GM23338 (cell line): ENCODE results near the gene SMAD3. TPM values are rescaled to one million over a fixed set of nuclear protein-coding genes. Genes with fewer than 3 reads are reported as not detected.

ENCODE experiments used
- ATAC-seq: fragments of 200-7000 bp; cut with Tn5 transposase; 3 replicates; pipeline ENCODE4 v1.9.1; 2020
- DNase-seq: peaks from one replicate; pipeline ENCODE4 v3.0.0-alpha.2; 2015; ENCODE audit warnings: low spot score
- H2AFZ ChIP-seq: fragments of 200-600 bp; sonication (generic); 2 replicates; pipeline ENCODE4 v1.8.0; 2016; ENCODE audit warnings: antibody characterized with exemption, mild to moderate bottlenecking, moderate library complexity
- H3F3A ChIP-seq: fragments of 200-600 bp; sonication (generic); replicated peaks from 2 replicates; pipeline ENCODE4 v1.8.0; 2017; ENCODE audit warnings: antibody characterized with exemption, mixed run types, low read depth
- H3K27ac ChIP-seq: fragments of 200-600 bp; sonication (generic); 2 replicates; pipeline ENCODE4 v1.6.1; 2016; ENCODE audit warnings: low read depth
- H3K27me3 ChIP-seq: fragments of 200-600 bp; sonication (generic); 2 replicates; pipeline ENCODE4 v1.8.0; 2016; ENCODE audit warnings: mild to moderate bottlenecking, mixed run types, moderate library complexity; ENCODE audit not compliant: insufficient read depth
- H3K36me3 ChIP-seq: fragments of 200-600 bp; sonication (generic); 2 replicates; pipeline ENCODE4 v1.8.0; 2016; ENCODE audit warnings: mild to moderate bottlenecking; ENCODE audit not compliant: insufficient read depth
- H3K4me1 ChIP-seq: fragments of 200-600 bp; sonication (generic); 2 replicates; pipeline ENCODE4 v1.8.0; 2016; ENCODE audit warnings: mild to moderate bottlenecking, moderate library complexity; ENCODE audit not compliant: insufficient read depth
- H3K4me2 ChIP-seq: fragments of 200-600 bp; sonication (generic); 2 replicates; pipeline ENCODE4 v1.7.1; 2017; ENCODE audit warnings: mixed run types
- H3K4me3 ChIP-seq: fragments of 200-600 bp; sonication (generic); 2 replicates; pipeline ENCODE4 v1.6.1; 2016; ENCODE audit warnings: mixed run types
- H3K79me2 ChIP-seq: fragments of 200-600 bp; sonication (generic); replicated peaks from 2 replicates; pipeline ENCODE4 v1.8.0; 2017; ENCODE audit warnings: mild to moderate bottlenecking; ENCODE audit not compliant: insufficient read depth
- H3K9me2 ChIP-seq: fragments of 200-600 bp; sonication (generic); 2 replicates; pipeline ENCODE4 v1.8.0; 2017; ENCODE audit not compliant: insufficient read depth
- H4K20me1 ChIP-seq: fragments of 200-600 bp; sonication (generic); replicated peaks from 2 replicates; pipeline ENCODE4 v1.8.0; 2017; ENCODE audit warnings: mild to moderate bottlenecking; ENCODE audit not compliant: insufficient read depth
- H3K27ac Mint-ChIP-seq: 2 replicates; pipeline ENCODE4 v1.8.0; 2020; ENCODE audit warnings: inconsistent platforms, mild to moderate bottlenecking, moderate library complexity, mixed read lengths
- H3K27me3 Mint-ChIP-seq: 3 replicates; pipeline ENCODE4 v1.8.0; 2022; ENCODE audit warnings: low read depth, mild to moderate bottlenecking, moderate library complexity, mixed read lengths, inconsistent platforms; ENCODE audit not compliant: insufficient read depth, poor library complexity
- H3K36me3 Mint-ChIP-seq: 3 replicates; pipeline ENCODE4 v1.8.0; 2021; ENCODE audit warnings: low read depth, mild to moderate bottlenecking, inconsistent platforms, moderate library complexity, mixed read lengths
- H3K4me1 Mint-ChIP-seq: 3 replicates; pipeline ENCODE4 v1.8.0; 2020; ENCODE audit warnings: mild to moderate bottlenecking, inconsistent platforms, mixed read lengths
- H3K4me3 Mint-ChIP-seq: 3 replicates; pipeline ENCODE4 v1.8.0; 2021; ENCODE audit warnings: moderate library complexity, mild to moderate bottlenecking, inconsistent platforms, mixed read lengths
- H3K9me3 Mint-ChIP-seq: 3 replicates; pipeline ENCODE4 v1.8.0; 2020; ENCODE audit warnings: moderate library complexity, mild to moderate bottlenecking, inconsistent platforms, mixed read lengths
- CREB1 ChIP-seq: fragments of 250-450 bp; sonication (Bioruptor Pico); IDR thresholded peaks from 2 replicates; pipeline ENCODE4 v1.5.0; 2020; ENCODE audit warnings: low read depth, mild to moderate bottlenecking, moderate library complexity
- EZH2 ChIP-seq: fragments of 200-600 bp; sonication (generic); IDR thresholded peaks from one replicate; pipeline ENCODE4 v1.8.0; 2017; ENCODE audit warnings: antibody characterized with exemption, mild to moderate bottlenecking, low read depth; ENCODE audit not compliant: unreplicated experiment
- EZH2phosphoT487 ChIP-seq: fragments of 200-600 bp; sonication (generic); IDR thresholded peaks from one replicate; pipeline ENCODE4 v1.8.1; 2018; ENCODE audit warnings: antibody characterized with exemption; ENCODE audit not compliant: unreplicated experiment
- JUNB ChIP-seq: IDR thresholded peaks from one replicate; pipeline ENCODE4 v1.6.1; 2016; ENCODE audit warnings: antibody characterized with exemption; ENCODE audit not compliant: unreplicated experiment
- NANOG ChIP-seq: IDR thresholded peaks from 2 replicates; pipeline ENCODE4 v1.6.1; 2016; ENCODE audit warnings: antibody characterized with exemption, borderline replicate concordance
- STAT1 ChIP-seq: IDR thresholded peaks from one replicate; pipeline ENCODE4 v1.6.1; 2016; ENCODE audit warnings: antibody characterized with exemption; ENCODE audit not compliant: unreplicated experiment
- polyA plus RNA-seq: library from polyadenylated mRNA; unstranded; fragments of >200 nt; fragmentation: Nextera tagmentation; extraction: Ambion mirVana; gene quantifications from 2 replicates; pipeline ENCODE4 v1.2.1, GENCODE V29; 2016
- total RNA-seq: library from RNA; depleted of rRNA; stranded (reverse); fragments of >200 nt; shearing (Covaris generic); gene quantifications from 2 replicates; pipeline ENCODE4 v1.2.3, GENCODE V29; 2014
- TF ChIP-seq, protein P1 (sequence below): IDR thresholded peaks from one replicate; pipeline ENCODE4 v1.6.1; 2018; ENCODE audit warnings: antibody characterized with exemption; ENCODE audit not compliant: unreplicated experiment
- TF ChIP-seq, protein P2 (sequence below): IDR thresholded peaks from 2 replicates; pipeline ENCODE4 v1.6.1; 2016; ENCODE audit warnings: antibody characterized with exemption
- TF ChIP-seq, protein P3 (sequence below), 2 experiments: fragments of 200-600 bp in 1 of 2; sonication (generic) in 1 of 2; conservative IDR thresholded peaks; 2 replicates each; pipeline versions ENCODE4 v1.5.1 to v1.6.1; 2016 to 2017; ENCODE audit warnings: antibody characterized with exemption in 2 of 2, low read depth in 2 of 2, mild to moderate bottlenecking in 2 of 2, moderate library complexity in 1 of 2

The SMAD3 gene
- total and polyA plus RNA-seq, 2 experiments from 2014 or later: 4.9 to 11.6 TPM

DNA sequence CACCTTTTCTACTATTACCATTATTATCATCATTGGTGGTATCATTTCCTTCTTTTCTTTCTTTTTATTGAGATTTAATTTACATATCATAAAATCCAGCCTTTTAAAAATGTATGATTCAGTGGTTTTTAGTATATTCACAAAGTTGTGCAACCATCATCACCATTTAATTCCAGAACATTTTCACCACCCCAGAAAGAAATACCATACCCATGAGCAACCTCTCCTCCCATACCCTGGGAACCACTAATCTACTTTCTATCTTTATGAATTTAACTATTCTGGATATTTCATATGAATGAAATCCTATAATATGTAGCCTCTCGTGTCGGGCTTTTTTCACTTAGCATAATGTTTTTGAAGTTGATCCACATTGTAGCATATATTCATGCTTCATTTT, 159.9 kb downstream of the SMAD3 start:
- Histone ChIP-seq H3K4me3 (no peak overlapping the region), H3K27ac (no peak overlapping the region), H4K20me1 (no peaks in the 10 kb centered on the region; the same call in 1 of the 2 replicates), H3K4me1 (no peaks in the 10 kb centered on the region), H3K4me2 (no peak overlapping the region), H3K79me2 (no peaks in the 10 kb centered on the region), H3K27me3 (no peaks in the 10 kb centered on the region), H3K36me3 (no peaks in the 10 kb centered on the region; the same call in 1 of the 2 replicates), H2AFZ (no peak overlapping the region), H3K9me2 (no peaks in the 10 kb centered on the region; the same call in 1 of the 2 replicates), H3F3A (no peaks in the 10 kb centered on the region)
- H3K4me1 Mint-ChIP-seq: no peaks in the 10 kb centered on the region
- ATAC-seq (no peak), DNase-seq (no peak)
- no peak overlapping the region for H3K4me3 Mint-ChIP-seq
- H3K27ac Mint-ChIP-seq: no peak overlapping the region
- TF ChIP-seq EZH2phosphoT487: no peak
- no peak for TF ChIP-seq NANOG
- TF ChIP-seq, protein P1, sequence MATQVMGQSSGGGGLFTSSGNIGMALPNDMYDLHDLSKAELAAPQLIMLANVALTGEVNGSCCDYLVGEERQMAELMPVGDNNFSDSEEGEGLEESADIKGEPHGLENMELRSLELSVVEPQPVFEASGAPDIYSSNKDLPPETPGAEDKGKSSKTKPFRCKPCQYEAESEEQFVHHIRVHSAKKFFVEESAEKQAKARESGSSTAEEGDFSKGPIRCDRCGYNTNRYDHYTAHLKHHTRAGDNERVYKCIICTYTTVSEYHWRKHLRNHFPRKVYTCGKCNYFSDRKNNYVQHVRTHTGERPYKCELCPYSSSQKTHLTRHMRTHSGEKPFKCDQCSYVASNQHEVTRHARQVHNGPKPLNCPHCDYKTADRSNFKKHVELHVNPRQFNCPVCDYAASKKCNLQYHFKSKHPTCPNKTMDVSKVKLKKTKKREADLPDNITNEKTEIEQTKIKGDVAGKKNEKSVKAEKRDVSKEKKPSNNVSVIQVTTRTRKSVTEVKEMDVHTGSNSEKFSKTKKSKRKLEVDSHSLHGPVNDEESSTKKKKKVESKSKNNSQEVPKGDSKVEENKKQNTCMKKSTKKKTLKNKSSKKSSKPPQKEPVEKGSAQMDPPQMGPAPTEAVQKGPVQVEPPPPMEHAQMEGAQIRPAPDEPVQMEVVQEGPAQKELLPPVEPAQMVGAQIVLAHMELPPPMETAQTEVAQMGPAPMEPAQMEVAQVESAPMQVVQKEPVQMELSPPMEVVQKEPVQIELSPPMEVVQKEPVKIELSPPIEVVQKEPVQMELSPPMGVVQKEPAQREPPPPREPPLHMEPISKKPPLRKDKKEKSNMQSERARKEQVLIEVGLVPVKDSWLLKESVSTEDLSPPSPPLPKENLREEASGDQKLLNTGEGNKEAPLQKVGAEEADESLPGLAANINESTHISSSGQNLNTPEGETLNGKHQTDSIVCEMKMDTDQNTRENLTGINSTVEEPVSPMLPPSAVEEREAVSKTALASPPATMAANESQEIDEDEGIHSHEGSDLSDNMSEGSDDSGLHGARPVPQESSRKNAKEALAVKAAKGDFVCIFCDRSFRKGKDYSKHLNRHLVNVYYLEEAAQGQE: no peak
- peaks cover 1% of the 10 kb centered on the region for H3K27me3 Mint-ChIP-seq
- H3K9me3 Mint-ChIP-seq: no peaks in the 10 kb centered on the region
- H3K36me3 Mint-ChIP-seq: peaks cover 11% of the 10 kb centered on the region; the same call in 2 of the 3 replicates

DNA sequence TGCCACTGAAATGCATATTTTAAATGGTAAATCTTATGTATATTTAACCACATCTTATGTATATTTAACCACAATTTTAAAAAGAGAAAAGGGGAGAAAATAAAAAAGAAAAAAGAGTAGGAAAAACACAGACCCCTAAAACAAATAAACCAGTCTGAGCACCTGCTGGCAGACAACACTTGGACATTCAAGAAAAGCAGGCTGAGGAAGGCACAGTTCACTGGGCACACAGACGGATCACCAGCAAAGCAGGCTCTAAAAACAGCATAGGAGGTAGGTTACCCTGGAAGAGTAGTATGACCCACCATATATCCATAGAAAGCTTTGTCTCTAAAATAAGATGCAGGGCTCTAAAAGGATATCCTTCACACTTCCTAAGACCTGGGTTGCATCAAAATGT, 162.0 kb downstream of the SMAD3 start:
- Histone ChIP-seq H3K4me3 (no peak overlapping the region), H3K36me3 (no peaks in the 10 kb centered on the region; the same call in 1 of the 2 replicates), H3K4me2 (no peak overlapping the region), H3K27me3 (no peaks in the 10 kb centered on the region), H3K9me2 (no peaks in the 10 kb centered on the region; the same call in 1 of the 2 replicates), H2AFZ (no peak overlapping the region), H3F3A (no peaks in the 10 kb centered on the region), H3K4me1 (no peaks in the 10 kb centered on the region), H3K79me2 (no peaks in the 10 kb centered on the region), H3K27ac (no peak overlapping the region), H4K20me1 (no peaks in the 10 kb centered on the region)
- no peak for ATAC-seq
- H3K36me3 Mint-ChIP-seq: peaks cover 23% of the 10 kb centered on the region
- no peak overlapping the region for H3K27ac Mint-ChIP-seq
- no peak overlapping the region for H3K4me3 Mint-ChIP-seq
- no peak for DNase-seq
- H3K27me3 Mint-ChIP-seq: peaks cover 1% of the 10 kb centered on the region
- H3K9me3 Mint-ChIP-seq: no peaks in the 10 kb centered on the region
- H3K4me1 Mint-ChIP-seq: no peaks in the 10 kb centered on the region
- TF ChIP-seq, protein P1: no peak
- TF ChIP-seq, protein P2, sequence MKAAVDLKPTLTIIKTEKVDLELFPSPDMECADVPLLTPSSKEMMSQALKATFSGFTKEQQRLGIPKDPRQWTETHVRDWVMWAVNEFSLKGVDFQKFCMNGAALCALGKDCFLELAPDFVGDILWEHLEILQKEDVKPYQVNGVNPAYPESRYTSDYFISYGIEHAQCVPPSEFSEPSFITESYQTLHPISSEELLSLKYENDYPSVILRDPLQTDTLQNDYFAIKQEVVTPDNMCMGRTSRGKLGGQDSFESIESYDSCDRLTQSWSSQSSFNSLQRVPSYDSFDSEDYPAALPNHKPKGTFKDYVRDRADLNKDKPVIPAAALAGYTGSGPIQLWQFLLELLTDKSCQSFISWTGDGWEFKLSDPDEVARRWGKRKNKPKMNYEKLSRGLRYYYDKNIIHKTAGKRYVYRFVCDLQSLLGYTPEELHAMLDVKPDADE: no peak
- TF ChIP-seq JUNB (no peak), EZH2 (no peak), CREB1 (CRISPR knock-in tag) (no peak), STAT1 (no peak)
- TF ChIP-seq, protein P3, sequence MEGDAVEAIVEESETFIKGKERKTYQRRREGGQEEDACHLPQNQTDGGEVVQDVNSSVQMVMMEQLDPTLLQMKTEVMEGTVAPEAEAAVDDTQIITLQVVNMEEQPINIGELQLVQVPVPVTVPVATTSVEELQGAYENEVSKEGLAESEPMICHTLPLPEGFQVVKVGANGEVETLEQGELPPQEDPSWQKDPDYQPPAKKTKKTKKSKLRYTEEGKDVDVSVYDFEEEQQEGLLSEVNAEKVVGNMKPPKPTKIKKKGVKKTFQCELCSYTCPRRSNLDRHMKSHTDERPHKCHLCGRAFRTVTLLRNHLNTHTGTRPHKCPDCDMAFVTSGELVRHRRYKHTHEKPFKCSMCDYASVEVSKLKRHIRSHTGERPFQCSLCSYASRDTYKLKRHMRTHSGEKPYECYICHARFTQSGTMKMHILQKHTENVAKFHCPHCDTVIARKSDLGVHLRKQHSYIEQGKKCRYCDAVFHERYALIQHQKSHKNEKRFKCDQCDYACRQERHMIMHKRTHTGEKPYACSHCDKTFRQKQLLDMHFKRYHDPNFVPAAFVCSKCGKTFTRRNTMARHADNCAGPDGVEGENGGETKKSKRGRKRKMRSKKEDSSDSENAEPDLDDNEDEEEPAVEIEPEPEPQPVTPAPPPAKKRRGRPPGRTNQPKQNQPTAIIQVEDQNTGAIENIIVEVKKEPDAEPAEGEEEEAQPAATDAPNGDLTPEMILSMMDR (conservative IDR thresholded peaks at IDR 0.05; ENCODE audit: low read depth in 2 of 2): no peak
